ENCODE results near the gene EFNA3.
"Not testable (repeated sequence)": the region's sequence is repeated elsewhere in the genome, so short reads cannot be mapped to it uniquely, and the experiment has no call there.

Gene EFNA3

DNA sequence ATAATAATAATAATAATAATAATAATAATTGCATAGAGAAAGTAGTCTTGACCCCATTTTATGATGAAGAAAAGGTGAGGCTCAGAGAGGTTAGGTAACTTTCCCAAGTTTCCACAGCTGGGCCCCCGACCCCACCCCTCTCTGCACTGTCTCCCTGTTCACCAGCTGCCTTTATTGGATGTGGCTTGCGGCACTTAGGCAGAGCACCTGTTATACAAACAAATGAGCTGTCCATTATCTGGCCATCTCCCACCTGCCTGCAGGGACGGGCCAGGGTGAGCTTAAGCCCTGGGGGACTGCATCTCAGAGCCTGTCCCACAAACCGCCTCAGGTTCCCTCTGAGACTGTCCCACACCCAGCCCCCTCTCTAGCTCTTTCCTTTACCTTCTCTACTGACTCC is 39.0 kb downstream of the EFNA3 start:
- DNase-seq: no peak

DNA sequence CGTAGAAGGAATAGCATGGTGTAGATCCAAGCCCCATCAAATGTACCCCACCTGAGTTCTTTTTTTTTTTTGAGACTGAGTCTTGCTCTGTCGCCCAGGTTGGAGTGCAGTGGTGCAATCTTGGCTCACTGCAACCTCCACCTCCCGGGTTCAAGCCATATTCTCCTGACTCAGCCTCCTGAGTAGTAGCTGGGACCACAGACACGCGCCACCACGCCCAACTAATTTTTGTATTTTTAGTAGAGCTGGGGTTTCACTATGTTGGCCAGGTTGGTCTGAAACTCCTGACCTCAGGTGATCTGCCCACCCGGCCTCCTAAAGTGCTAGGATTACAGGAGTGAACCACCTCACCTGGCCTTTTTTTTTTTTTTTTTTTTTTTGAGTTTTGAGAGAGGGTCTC is 39.5 kb downstream of the EFNA3 start:
- DNase-seq: not testable (repeated sequence)

DNA sequence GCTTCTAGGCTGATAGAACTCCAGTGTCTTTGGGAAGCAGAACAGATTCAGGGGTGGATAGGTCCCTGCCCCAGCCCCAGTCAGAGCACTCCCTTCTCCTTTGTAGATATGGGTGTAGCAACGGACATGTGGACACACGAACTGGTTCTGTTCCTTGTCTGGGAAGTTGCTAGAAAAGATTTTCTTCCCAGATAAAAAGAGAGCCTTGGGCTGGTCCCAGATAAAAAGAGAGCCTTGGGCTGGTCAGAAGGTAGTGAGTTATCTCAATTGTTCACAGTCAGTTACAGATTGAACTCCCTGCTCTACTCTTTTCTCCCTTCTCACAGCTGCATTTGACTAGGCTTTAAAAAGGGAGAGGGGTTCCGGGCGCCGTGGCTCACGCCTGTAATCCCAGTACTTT is 41.6 kb downstream of the EFNA3 start:
- no peak for DNase-seq

DNA sequence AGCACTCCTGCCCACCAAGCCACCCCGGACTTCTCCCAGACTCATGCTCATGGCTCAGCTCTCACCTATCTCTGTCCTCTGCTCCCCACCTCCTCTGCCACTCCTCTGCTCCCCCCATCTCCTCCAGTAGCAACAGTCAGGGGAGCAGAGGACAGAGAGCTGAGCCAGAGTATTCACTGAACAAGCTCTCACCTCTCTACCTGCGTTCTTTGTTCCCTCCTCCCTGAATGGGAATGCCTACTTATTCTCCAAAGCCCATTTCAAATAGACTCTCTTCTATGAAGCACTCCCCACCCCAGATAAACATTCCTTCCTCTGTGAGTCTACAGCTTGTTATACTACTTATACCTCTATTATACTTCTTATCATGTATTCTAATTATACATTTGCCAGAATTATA is 42.6 kb downstream of the EFNA3 start:
- no peak for DNase-seq

DNA sequence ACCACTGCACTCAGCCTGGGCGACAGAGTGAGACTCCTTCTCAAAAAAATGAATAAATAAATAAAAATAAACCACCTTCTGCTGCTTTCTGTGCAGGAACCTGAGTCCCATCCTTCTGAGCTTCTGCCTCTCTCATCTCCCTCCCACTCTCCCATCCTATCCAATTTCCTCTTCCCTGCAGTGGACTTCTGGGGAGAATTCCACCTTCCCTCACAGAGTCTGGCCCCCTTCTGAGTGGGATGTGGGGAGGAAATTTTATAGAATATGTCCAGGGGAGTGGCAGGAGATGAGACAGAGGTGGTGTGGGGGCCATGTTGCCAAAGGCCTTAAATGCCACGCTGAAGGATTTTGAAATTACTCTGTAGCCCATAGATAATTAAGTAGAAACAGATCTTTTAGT is 43.7 kb downstream of the EFNA3 start:
- no peak for DNase-seq

DNA sequence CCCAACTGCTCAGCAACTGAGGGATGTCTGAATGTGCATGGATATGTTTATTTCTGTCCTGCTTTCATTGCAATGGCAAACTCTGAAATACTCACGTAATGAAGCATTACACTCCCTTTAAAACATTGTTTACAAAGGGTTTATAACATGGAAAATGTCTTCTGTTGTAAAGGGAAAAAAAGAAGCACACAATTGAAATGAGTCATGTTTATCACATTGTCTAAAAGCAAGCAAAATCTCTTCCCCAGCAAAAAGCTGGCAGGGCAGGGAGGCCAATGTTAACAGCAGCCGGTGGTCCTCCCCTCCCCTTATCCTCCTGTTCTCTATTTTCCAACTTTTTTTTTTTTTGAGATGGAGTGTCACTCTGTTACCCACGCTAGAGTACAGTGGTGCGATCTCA is 45.2 kb downstream of the EFNA3 start:
- no peak for DNase-seq

DNA sequence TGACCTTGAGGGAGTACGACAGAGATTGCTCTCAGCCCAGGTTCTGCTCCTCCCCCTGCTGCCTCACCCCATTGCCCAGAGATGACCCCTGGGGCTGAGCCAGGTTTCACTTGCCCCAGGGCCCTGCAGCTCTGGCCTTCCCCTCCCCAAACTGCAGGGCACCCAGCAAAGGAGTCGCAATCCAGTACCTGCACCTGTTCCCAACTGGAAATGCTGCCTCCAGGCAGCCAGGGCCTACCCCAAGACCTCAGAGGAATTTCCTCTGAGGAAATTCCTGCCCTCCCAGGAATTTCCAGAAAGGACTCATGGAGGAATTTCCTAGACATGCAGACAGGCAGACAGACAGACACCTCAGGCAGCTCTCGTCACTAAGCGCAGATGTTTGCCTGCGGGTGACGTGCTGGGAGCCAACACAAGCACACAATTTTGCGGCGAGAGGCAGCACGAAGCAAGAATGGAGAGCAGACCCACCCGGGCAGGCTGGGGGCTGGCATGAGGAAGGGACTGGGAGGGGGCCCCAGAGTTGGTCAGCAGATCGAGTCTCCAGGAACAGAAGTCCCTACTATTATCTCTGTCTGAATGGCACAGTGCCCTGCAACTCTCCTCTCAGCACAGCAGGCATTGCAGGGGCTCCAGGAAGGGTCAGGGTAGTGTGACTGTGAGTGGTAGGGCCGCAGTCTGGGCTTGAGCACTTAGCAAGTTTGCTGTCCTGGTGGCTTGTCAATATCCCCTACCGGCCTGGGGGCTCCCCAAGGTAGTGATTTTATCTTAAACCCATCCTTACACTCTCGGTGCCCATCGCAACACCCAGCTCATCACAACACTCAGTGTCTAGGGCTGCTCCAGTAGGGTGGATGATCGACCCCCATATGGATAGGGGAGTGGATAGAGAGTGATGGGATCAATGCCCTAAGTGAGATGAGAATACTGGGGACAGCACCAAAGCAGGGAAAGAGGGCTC is 46.1 kb downstream of the EFNA3 start:
- DNase-seq: no peak

DNA sequence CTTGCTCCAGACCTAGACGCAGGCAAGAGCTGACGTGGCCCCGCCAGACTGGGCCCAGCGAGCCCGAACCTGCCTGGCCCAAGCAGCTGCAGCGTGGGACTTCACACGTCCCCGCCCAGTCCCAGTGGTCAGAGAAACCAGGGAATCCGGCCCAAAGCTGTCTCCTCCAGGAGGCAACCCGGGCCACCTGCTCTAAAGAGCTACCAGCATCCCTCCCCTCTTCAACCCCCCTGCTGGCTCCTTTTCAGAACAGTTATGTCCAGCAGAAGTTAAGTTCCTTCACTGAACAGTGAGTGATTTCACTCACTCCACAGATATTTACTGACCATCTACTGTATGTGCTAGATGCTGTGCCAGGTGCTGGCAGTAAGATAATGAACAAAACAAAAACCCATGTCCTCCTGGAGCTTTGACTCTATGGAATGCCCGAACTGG is 46.9 kb downstream of the EFNA3 start:
- DNase-seq: no peak

DNA sequence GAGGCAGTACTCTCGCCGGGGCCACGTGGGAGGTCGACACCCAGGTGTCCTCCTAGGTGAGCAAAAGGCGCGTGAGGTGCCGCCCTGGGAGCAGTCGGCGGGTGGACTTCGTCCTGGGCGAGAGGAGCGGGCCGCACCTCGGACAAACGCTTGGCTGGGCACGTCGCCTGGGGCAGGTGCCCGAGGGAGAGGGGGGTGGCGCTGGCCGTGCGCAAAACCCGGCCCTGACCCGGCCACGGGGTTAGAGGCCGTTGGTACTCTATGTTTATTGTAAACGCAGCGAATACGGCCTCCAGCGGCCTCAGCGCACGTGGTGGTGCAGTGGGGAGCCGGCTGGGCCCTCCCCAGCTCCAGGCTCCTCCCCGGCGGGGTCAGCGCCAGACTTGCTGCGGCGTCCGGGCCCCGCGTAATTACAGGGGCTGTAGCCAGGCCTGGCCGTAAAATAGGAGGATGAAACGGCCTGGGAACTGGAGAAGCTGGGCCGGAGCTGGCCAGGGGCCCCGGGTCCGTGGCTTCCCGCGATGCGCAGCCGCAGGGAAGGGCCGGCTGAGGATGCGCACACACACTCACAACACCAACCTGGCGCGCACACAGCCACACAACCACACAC is 47.4 kb downstream of the EFNA3 start:
- DNase-seq: no peak

DNA sequence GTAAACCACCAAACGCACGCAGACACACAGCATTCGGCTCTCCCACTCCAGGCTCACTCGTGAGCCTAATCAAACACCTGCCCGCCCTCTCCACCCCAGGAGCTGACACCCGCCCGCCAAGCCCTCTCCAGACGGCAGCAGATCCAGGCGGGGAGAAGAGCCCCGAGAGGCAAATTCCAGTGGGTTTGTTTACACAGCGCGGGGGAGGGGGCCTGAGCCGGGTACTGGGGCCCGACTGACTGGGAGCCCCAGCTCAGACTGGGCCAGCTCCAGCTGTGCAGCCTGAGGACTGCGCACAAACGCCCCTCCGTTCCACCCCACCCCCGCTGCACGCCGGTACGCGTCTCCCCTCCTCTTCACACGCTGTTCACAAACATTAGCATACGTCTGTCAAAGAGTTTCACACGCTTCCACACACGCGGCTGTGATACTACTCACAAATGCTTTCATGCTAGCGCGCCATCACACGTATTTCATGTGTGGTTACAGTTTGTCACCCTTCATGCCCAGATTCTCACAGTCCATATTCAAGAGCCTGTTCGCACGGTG is 48.0 kb downstream of the EFNA3 start:
- DNase-seq: peak; percentile 32

DNA sequence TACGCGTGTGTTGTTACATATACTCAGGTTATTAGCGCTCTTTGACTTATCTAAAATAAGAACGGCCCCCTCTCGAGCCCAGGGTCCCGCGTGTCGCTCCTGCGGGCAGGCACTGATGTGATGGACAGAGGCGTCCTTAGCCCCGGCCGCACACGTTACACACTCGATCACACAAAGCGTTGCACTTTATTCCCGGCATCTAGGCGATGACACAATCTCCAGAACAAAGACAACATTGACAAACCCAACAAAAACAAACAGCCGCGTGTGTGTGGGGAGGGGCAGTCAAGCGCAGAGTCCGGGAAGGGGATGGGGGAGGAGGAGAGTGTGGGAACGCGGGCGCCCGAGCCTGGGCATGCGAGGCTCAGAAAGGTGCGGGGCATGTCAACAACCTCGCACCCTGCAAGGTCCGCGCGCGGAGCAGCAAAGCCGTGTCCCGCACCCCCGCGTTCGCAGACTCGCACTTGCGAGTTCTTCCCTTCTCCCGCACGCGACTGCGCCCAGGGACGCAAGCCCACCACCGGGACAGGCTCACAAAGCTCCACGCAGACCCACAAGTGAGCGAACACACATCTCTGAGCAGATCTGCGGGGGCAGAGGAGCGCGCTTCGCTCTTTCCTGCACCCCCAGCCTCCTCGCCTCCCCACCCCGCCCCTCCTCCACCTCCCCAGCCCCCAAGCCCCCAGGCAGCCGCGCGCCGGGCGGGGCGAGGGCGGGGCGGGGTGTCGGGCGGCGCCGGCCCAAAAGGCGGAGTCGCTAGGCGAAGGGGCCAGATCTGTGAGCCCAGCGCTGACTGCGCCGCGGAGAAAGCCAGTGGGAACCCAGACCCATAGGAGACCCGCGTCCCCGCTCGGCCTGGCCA is 48.7 kb downstream of the EFNA3 start, which contains the start of gene EFNA1:
TSS of gene EFNA1 (plus strand) at position 772 of the 862 bp plus-strand sequence. CDS start 102 bp downstream, outside the sequence.
- peak; percentile 35 for DNase-seq

DNA sequence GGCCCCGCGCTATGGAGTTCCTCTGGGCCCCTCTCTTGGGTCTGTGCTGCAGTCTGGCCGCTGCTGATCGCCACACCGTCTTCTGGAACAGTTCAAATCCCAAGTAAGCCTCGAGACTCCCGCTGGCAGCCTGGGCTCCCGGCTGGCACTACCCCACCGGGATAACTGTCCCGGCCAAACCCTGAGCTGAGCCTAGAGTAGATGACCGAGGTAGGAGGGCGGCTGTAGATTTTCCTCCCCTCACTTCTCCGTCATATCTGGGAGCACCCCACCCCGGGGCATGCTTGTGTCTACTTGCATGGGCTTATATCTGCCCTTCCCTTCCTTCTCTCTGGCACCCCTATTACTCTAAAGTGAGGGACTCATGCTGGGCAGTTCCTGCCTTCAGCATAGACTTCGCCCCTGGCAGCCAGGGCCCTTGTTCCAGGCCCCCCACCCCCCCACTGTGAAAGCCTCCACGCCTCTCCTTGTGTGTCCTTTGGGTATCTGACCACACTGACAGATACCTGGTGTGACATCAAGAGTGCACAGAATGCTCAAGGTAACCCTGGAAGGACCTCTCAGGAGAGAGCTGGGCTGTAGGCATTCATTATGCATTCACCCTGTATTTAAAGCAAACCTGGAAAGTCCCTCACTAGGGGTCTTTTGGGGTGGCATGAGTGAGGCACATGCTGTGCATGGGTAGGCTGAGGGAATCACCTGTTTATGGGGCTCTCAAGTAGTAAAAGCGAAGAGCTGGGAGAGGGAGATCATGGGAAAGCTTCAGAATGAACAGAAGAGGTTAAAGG is 49.5 kb downstream of the EFNA3 start:
- no peak for DNase-seq

DNA sequence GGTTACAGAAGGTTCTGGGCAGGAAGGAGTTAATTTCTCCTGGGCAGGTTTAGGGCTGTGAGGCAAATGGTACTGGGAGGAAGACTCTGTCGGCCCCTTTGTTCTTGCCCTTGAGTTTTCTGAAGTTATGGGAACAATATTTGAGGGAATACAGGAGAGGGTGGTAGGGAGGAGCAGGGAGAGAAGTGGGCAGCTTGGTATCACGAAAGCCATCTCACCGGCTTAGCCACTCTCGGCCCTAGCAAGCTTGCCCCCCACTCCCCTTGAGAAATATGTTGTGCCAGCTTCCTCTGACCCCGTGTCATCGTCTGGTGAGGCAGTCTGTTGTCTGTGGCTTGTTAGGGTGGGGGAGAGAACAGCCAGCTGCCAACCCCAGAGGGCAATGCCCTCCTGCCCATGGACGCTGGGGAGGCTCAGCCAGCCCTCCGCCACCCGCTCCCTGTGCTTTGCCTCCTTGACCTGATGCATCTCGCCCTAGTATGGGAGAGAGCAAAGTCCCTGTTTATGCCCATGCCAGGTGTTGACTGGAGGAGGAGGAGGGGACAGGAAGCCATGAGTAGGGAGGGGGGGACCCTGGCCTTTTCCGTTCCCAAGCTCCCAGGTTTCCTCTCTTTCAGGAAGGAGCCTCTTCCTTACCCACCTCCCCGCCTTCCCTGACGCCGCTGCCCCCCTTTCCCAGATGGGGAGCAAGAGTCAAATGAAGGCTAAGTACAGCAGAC is 50.3 kb downstream of the EFNA3 start:
- DNase-seq: no peak

DNA sequence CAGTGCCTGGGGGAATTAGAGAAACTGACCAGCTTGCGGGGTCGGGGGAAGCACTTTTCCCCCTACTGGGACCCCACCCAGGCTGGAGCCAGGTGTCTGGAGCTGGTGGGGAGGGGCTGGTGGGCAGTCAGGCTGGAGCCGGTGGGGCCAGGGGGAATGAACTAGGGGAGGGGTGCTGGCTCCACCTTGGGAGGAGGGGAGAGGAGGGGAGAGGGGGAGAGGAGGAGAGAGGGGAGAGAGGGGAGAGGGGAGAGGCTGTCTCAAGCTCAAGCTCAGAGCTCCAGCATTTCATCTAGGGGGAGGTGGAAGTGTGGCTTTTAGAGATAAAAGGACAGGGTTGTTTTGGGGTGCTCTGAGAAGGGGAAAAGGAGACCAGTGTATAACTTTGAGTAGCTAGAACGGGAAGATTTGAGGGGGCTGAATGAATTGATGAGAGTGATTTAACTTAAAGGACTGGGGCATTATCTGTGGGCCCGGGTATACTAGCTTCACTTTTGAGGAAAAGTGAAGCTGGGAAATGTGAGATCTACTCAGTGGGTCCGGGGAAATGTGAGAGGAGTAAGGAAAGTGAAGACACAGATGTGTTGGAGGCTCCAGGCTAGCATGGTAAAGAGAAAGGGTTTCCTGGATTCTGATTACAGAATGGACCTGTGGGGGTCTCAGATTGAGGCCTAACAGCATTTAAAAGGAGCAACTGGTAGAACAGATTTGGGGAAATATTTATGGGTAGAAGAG is 51.8 kb downstream of the EFNA3 start:
- DNase-seq: no peak

DNA sequence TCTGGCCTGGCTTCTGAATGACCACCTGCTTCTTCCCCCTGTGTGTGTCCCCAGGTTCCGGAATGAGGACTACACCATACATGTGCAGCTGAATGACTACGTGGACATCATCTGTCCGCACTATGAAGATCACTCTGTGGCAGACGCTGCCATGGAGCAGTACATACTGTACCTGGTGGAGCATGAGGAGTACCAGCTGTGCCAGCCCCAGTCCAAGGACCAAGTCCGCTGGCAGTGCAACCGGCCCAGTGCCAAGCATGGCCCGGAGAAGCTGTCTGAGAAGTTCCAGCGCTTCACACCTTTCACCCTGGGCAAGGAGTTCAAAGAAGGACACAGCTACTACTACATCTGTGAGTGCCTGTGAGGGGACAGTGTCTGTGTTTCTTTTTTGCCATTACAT is 52.6 kb downstream of the EFNA3 start:
- no peak for DNase-seq

DNA sequence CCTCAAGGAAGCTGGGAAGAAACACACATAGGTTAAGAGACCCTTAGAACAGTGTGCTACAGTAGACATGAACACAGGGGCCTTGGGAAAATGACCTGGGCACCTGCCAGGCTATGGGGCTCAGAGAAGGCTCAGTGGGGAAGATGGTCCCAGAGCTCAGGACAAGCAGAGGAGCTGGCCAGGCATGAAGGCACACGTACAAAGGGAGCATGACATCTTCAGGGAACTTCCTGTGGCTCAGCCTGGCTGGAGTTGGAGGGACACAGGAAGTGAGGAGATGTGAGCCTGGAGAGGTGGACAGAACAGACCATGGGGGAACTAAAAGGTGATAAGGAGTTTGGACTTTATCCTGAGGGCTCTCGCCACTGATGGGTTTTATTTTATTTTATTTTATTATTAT is 53.2 kb downstream of the EFNA3 start:
- no peak for DNase-seq

DNA sequence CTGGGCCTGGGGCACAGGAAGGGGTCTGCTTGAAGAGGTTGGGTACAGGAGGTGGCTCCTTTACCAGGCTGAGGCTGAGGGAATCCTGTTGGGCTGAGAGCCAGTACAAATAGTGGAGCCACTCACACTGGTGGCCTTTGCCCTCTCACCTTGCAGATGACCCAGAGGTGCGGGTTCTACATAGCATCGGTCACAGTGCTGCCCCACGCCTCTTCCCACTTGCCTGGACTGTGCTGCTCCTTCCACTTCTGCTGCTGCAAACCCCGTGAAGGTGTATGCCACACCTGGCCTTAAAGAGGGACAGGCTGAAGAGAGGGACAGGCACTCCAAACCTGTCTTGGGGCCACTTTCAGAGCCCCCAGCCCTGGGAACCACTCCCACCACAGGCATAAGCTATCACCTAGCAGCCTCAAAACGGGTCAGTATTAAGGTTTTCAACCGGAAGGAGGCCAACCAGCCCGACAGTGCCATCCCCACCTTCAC is 55.2 kb downstream of the EFNA3 start:
- DNase-seq: no peak

DNA sequence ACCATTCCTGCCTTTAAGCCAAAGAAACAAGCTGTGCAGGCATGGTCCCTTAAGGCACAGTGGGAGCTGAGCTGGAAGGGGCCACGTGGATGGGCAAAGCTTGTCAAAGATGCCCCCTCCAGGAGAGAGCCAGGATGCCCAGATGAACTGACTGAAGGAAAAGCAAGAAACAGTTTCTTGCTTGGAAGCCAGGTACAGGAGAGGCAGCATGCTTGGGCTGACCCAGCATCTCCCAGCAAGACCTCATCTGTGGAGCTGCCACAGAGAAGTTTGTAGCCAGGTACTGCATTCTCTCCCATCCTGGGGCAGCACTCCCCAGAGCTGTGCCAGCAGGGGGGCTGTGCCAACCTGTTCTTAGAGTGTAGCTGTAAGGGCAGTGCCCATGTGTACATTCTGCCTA is 55.7 kb downstream of the EFNA3 start:
- no peak for DNase-seq

DNA sequence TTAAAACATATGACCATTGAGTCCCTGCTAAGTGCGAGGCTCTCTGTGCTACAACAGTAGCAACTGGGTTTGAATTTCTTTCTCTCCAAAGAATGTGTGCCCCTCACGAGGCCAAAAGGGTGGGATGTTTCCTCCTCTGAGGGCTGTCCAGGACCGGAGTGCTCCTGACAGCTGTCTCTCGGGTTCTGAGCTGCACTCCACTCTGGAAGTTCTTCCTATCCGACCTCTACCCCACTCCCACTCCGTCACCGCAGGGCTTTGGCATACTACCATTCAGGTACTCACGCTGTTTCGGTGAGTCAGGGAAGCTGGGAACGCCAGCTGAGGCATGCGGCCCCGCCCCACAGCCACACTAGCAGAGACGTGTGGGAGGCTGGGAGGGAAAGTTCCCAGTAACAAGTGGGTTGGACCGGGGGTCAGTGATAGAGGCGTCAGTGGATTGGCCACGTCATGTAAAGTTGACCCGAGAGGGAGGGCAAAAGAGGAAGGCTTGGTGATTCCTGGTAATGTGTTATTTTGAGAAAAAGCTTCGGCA is 56.3 kb downstream of the EFNA3 start:
- DNase-seq: peak; percentile 34

DNA sequence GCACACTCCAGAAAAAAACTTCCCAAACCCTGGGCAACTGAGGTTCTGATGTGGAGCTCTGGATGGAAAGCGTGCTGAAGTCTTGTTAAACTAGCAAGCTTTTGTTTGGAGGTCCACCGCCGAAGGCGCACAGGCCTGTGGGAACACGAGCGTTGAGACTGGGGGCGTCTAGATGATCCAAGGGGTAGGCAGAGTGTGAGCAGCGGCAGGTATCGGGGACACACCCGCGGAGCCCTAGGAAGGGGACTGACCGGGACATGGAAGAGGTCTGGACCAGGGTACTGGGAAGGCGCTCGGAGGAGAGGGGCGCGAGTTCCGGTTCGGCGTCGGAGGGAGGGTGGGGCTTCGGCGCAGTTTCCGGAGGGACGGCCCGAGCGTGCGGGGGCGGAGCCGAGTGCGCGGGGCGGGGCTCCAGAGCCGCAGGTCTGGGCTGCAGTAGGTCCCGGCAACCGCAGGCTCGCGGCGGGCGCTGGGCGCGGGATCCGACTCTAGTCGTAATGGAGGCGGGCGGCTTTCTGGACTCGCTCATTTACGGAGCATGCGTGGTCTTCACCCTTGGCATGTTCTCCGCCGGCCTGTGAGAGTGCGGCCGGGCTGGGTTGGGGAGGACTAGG is 56.9 kb downstream of the EFNA3 start, which contains the start of gene SLC50A1:
TSS of gene SLC50A1 (plus strand) at position 438 of the 614 bp plus-strand sequence. CDS start at position 498, 60 bp downstream.
- DNase-seq: peak; percentile 91

Measured in activated CD4-positive, alpha-beta T cell treated with anti-CD3 and anti-CD28 coated beads, Interleukin-2, amount 50 U/mL, for 1 hour (primary cell).